ENCODE results near the gene POLK. TPM values are rescaled to one million over a fixed set of nuclear protein-coding genes. Genes with fewer than 3 reads are reported as not detected.
"Not testable (repeated sequence)": the region's sequence is repeated elsewhere in the genome, so short reads cannot be mapped to it uniquely, and the experiment has no call there.

The POLK gene
- total RNA-seq, 2 experiments from 2014 or later, result 33.8 to 34.6 TPM

DNA sequence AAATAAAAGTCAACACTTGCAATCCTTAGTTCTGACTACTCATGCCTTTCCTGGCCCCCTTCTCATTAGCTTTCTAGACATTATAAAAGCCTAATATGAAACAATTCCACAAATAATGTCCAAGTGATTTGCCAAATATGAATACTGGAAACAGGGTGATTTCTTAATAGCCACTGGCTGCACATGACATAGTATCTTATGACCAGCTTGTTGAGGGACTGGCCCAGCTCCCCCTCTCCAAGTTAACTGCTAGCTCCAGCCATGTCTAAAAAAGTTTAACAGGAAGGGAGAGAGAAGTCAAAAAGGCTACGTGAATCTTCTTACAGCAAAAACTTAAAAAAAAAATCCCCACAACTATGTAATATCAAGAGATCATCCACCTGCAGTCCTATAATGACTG is 1.7 kb upstream of the POLK start:
- POLR2A ChIA-PET, result no interaction called here
- CTCF ChIA-PET, result interaction anchor here (0.6 kb wide), 1 partner anchor 592 kb away, joined by 3 read pairs; no protein-coding TSS in a partner anchor

DNA sequence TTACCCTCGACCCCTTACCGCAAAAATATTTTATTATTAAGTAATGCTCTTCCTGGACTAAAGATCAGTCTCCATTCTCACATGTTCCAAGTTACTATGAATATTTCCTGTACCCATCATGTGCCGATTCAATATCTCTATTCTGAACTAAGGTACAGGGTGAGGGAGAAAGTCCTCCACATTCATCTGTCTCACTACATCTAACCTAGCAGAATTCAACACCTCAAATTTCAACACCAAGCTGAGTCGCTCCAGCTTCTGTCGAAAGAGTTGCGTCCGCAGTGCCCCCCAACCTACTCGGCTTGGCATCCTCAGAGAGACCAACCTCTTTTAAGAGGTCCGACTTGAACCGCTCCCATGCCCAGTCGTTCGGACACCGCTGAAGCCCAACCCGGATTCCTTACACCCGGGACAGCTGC is 1.3 kb upstream of the POLK start:
- ChIA-PET CTCF (no interaction called here), POLR2A (no interaction called here)

DNA sequence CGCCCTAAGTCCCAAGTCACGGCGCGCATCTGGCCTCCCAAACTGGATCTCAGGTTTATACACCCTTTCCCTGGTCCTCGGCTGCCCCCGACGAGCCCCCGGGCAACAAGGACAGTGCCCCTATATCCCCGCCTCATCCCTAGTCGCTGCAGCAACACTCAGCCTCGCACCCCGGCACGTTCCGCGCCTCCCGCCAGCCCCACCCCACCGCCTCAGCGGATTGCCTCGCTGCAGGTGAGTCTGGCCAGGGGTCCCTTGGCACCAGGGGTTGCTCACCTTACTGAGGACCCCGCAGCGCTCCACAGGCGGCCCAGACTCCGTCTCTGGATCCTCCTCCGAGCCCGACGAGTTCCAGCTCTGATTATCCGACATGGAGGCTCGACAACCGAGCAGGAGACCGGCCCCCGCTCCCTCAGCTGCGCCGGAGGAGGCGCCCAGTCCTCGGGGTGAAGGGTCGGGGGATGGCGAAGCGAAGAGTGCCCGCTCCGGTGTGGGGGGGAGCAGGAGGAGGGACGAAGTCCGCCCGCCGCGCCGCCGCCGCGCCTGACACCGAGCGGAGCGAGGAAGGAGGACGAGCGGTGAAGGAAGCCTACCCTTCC is 756 bp upstream of the POLK start:
- ChIA-PET CTCF (no interaction called here), POLR2A (no interaction called here)

DNA sequence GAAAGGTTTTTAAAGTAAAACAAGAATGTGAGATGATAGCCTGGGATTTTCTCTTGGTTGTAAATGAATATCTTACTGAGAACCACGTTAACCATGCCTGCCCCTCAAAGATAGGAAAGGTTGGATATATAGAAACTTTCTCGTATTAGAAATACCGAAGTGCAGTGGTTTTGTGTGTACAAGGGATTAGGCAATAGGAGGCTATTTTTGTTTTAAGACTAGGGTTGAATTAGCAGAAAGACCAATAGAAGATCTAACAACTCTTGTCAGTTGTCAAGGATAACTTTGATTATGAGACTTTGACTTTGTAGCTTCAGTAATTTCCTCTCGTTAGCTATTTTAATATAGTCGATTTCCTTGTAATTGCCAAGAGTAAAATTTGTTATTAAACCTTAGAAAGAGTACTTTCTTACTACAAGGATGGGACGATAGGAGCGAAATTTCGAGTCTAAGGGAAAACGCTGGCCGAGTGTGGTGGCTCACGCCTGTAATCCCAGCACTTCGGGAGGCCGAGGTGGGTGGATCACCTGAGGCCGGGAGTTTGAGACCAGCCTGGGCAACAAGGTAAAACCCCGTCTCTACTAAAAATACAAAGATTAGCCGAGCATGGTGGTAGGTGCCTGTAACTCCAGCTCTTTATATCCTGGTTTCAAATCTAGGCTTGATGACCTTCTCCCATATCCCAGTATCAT is 838 bp downstream of the POLK start:
- ChIA-PET CTCF (interaction anchor here (1.3 kb wide), 1 partner anchor 12 kb away, joined by 4 read pairs; no protein-coding TSS in a partner anchor), POLR2A (interaction anchor here (0.6 to 1.5 kb wide), 3 partner anchors 55 to 205 kb away, joined by 3 to 6 read pairs (median 4); no protein-coding TSS in a partner anchor)

DNA sequence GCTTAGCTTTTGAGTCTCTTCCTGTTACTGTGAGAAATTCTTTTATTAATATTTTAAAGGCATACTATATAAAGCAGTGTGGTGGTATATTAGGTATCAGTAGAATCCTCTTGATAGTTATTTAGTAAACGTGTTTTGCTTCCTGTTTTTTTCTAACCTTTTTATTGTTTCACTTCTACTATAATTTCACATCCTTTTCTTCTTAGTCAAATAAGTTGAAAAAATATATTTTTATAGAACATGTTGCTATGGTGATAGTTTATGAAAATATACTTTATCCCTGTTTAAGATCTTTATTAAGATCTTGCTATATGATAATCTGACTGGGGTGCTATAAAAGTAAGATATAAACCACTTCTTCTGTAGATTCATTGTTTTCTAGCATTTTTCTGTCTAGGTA is 2.1 kb downstream of the POLK start:
- POLR2A ChIA-PET, result no interaction called here

DNA sequence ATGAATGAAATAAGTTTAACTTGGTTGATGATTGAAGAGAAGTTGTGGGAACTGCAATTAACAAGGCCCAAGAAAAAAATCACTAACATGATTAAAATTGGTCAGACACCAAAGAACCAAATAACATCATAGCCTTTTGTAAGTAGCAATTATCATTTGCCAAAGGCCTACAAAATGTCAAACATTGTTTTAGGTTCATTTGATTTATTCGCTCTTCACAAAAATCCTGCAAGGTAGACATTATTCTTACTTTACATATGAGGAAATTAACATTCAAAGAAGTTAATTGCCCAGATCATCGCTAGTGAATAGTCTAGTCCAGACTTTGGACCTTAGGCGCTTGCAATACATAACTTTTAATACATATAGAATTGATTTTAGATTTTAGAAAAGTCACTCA is 2.6 kb downstream of the POLK start:
- ChIA-PET POLR2A (no interaction called here), CTCF (no interaction called here)

More for the DNA sequence above, 2.1 kb downstream of the POLK start:
- CTCF ChIA-PET, result interaction anchor here (1.3 kb wide), 1 partner anchor 10 kb away, joined by 4 read pairs; no protein-coding TSS in a partner anchor

DNA sequence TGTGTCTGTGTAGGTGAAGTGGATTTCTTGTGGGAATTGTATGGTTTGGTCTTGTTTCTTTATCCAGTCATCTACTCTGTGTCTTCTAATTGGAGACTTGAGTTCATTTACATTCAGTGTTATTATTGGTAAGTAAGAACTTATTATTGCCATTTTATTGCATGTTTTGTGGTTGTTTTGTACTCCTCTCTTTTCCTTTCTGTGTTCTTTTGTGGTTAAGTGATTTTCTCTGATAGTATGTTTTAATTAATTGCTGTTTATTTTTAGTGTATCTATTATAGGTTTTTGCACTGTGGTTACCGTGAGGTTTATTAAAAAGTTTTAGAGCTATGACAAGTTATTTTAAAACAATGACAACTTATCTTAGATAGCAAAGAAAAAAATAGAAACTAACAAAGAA is 8.1 kb downstream of the POLK start:
- CTCF ChIA-PET, result interaction anchor here (0.8 kb wide), 1 partner anchor 57 kb away, joined by 3 read pairs; no protein-coding TSS in a partner anchor
- POLR2A ChIA-PET, result no interaction called here

DNA sequence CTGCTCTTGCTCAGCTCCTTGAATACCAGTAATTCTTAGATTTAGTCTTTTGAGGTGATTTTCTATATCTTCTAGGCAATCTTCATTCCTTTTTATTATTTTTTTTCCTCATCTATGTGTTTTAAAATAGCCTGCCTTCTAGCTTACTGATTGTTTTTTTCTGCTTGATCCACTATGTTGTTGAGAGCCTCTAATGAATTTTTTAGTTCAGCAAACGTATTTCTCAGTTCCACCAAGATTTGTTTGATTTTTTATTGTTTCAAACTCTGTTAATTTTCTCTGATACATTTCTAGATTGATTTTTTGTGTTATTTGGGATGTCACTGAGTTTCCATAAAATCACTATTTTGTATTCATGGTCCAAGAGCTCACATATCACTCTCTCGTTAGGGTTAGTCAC is 9.5 kb downstream of the POLK start:
- CTCF ChIA-PET, result no interaction called here

DNA sequence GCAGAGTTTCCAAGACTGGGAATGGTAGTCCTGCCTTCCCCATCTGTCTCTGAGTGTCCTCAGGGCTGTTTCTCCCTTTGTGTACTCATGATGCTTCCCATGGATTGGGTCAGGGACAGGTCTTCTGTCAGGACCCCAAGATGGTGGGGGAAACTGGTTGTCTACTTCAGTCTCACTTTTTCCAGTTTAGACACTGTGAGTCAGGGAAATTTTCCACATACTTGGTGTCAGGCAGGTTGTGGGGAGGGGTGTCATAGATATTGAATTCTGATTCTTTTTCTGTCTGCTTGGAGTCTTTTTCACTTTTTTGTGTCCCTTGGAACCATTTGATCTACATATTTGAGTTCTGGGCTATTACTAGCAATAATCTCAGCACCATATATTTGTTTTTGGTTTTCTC is 10.3 kb downstream of the POLK start:
- ChIA-PET CTCF (no interaction called here), POLR2A (no interaction called here)

More for the DNA sequence above, 9.5 kb downstream of the POLK start:
- POLR2A ChIA-PET, result no interaction called here

DNA sequence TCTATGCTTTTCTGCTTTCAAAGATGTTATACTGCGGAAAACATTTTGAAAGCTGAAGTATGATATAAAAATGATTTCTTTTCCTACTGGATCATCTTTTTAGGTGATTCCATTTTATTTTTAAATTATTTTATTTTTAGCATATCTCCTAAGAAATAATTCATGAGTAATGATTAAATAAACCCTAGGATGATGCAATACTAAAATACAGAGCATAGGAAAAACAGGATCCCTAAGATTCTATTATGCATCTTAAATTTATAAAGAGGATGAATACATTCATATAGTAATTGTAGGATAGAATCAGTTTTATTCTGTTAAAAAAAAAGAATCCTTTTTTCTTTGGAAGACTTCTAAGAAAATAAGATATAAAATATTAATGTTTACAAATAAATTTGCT is 10.9 kb downstream of the POLK start:
- CTCF ChIA-PET, result no interaction called here
- POLR2A ChIA-PET, result no interaction called here

DNA sequence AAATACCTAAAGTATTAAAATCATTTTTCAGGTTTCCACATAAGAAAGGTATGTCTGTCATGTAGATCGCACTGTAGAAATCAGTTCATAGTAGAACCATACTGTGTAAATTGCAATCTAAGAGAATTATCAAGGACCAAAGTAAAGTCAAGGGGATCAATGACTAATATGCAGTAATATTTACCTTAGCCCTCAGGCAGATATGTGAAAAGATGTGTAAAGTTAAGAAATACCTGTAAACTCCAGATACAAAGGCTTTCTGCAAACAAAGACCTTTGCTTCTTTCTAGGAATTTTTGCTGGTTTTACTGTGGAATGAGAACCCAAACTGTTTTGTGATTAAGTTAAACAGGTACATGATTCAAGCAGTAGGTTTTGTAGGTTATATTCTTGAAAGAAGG is 11.6 kb downstream of the POLK start:
- POLR2A ChIA-PET, result no interaction called here
- CTCF ChIA-PET, result interaction anchor here (1.4 kb wide), 1 partner anchor 10 kb away, joined by 4 read pairs; no protein-coding TSS in a partner anchor

DNA sequence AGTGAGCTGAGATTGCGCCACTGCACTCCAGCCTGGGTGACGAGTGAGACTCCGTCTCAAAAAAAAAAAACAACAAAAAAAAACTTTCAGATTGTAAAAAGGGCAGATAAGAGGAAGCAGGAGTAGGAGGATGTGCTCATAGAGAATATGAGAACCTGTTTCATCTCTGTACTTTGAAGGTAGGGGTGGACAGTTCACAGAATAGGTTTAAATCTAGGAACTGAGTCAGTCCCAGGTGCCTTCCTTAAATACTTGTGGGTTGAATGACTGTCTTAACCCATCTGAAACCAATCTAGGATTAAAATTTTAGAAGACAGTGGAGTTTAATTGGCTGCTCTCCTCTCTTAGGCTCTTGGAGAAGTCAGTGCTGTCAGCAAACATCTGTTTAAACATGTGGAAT is 12.4 kb downstream of the POLK start:
- CTCF ChIA-PET, result interaction anchor here (1.4 kb wide), 1 partner anchor 11 kb away, joined by 4 read pairs; no protein-coding TSS in a partner anchor
- POLR2A ChIA-PET, result no interaction called here

DNA sequence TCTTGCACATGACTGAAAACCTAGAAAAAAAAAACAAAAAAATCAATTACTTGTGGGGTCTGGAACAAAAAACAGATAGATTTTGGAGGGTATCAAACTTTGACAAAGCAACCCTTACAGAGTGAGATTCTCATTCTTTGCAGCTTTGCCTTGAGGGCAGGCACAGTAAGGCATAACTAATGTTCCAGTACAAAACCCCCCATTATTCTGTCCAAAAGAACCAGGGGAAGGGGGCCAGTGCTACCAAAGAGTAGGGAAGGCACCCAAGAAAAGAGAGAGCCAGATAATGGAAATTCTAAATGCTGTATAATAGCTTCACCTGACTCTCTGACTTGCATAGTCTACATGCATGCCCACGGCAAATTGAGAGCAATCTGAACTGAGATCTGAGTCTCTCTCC is 12.9 kb downstream of the POLK start:
- CTCF ChIA-PET, result interaction anchor here (1.4 kb wide), 1 partner anchor 11 kb away, joined by 4 read pairs; no protein-coding TSS in a partner anchor

DNA sequence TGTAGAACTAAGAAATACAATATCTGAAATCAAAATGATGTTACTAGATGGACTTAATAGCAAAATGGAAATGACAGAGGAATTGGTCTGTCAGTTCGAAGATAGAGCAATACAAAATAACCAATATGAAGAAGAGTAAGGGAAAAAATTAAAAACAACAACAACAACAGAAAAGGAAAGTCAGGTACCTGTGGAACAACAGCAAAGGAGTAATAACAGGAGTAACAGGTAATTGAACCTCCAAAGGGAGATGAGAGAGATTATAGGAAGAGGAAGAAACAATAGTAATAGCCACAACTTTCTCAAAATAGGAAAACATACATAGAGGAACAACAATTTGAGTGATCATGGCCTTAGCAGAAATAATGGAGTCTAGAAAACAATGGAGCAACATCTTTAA is 13.7 kb downstream of the POLK start:
- CTCF ChIA-PET, result no interaction called here
- POLR2A ChIA-PET, result no interaction called here

More for the DNA sequence above, 12.9 kb downstream of the POLK start:
- POLR2A ChIA-PET, result no interaction called here

DNA sequence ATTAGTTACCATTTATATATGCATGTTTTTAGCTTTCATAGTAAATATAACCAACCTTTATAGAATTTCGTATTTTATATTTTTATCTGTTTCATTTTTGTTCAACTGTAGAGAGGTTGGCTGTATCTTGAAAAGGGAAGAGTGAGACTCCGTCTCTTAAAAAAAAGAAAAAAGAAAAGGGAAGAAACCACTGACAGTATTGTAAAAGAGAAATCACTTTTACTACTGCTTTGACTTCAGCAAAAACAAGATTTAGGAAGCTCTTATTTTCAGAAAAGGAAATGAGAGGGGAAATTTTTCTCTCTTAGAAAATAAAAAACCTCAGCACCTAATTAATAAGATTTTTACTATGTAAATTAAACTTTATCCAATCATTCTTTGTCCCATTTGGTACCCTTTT is 14.4 kb downstream of the POLK start:
- CTCF ChIA-PET, result no interaction called here
- POLR2A ChIA-PET, result no interaction called here

DNA sequence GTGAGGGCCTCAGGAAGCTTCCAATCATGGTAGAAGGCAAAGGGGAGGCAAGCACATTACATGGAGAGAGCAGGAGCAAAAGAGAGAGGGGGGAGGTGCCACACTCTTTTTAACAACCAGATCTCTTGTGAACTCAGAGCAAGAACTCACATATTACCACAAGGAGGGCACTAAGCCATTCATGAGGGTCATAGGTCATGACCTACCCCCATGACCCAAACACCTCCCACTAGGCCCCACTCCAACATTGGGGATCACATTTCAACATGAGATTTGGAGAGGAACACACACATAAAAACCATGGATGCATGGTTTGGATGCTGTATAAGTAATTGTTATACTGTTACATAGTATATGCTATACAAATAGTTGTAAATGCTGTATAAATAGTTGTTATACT is 17.5 kb downstream of the POLK start:
- ChIA-PET CTCF (no interaction called here), POLR2A (no interaction called here)

DNA sequence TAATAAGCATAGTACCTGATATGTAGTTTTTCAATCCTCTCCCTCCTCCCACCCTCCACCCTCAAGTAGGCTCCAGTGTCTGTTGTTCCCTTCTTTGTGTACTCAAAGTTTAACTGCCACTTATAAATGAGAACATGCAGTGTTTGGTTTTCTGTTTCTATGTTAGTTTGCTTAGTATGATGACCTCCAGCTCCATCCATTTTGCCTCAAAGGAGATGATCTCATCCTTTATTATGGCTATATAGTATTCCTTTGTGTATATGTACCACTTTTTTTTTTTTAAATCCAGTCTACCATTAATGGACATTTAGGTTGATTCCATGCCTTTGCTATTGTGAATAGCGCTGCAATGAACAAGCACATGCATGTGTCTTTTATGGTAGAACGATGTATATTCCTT is 20.5 kb downstream of the POLK start:
- CTCF ChIA-PET, result no interaction called here
- POLR2A ChIA-PET, result no interaction called here

DNA sequence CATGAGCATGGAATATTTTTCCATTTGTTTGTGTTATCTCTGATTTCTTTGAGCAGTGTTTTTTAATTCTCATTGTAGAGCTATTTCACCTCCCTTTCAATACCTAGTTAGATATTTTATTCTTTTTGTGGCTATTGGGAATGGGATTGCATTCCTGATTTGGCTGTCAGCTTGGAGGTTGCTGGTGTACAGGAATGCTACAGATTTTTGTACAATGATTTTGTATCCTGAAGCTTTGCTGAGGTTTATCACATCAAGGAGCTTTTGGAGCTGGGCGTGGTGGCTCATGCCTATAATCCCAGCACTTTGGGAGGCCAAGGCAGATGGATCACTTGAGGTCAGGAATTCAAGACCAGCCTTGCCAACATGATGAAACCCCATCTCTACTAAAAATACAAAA is 22.0 kb downstream of the POLK start:
- POLR2A ChIA-PET, result interaction anchor here (0.5 kb wide), 1 partner anchor 25 kb away, joined by 4 read pairs; no protein-coding TSS in a partner anchor
- CTCF ChIA-PET, result not testable (repeated sequence)

DNA sequence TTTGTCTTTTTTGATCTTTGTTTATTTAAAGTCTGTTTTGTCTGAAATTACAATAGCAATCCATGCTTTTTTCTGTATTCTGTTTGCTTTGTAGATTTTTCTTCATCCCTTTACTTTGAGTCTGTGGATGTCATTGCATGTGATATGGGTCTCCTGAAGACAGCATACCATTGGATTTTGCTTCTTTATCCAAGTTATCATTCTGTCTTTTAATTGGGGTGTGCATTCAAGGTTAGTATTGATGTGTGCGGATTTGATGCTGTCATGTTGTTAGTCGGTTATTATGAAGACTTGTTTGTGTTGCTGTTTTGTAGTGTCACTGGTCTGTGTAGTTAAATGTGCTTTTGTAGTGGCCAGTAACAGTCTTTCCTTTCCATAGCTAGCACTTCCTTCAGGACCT is 23.0 kb downstream of the POLK start:
- ChIA-PET POLR2A (no interaction called here), CTCF (no interaction called here)

DNA sequence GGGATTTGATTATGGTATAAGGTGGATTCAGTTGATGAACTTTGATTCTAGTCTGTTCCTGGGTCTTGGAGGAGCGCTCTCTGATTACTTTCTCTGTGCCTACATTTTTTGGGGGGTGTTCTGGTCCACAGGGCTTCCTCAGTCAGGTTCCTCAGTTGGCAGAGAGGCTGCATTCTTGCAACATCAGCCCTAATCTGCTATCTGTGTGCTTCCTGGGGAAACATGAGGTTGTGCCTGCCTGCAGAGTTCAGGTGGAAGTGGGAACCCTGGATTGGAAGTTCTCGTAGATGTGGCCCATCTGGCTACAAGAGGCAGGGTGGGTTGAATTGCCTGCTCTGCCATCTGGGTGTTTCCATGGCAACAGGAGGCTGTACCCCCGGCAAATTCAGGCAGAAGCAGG is 24.5 kb downstream of the POLK start:
- ChIA-PET CTCF (no interaction called here), POLR2A (no interaction called here)

DNA sequence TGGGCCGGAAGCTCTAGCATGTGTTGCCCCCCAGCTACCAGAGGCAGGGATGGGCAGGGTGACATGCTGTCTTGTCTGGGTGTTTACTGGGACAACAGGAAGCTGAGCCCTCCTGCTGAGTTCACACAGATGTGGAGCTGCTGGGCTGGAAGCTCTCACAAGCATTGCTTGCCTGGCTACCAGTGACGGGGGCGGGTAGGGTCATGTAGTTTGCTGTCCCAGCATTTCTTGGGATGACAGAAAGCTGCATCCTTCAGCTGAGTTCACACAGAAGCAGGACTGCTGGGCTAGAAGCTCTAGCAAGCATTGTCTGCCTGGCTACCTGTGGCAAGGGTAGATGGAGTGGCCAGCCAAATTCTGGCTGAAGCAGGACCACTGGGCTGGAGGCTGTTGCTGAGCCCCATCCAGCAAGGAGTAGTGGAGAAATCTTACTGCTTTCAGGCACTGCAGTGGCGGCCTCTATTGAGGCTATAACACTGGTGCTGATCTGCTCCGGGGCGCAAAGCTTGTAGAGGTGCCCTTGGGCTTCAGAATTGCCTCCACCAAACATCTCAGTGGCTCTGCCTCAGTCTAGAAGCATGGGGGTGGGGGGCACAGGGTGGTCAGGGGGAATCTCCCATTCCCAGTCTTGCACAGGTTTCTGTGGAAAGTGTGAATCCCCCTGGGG is 25.1 kb downstream of the POLK start:
- POLR2A ChIA-PET, result no interaction called here
- CTCF ChIA-PET, result no interaction called here

Data from activated CD8-positive, alpha-beta memory T cell treated with anti-CD3 and anti-CD28 coated beads for 36 hours (primary cell).